HG02798 (cell line): ENCODE data around the gene TFAP2B.

Source experiments
- ATAC-seq: cut with Tn5 transposase; IDR thresholded peaks from one replicate; pipeline ENCODE4 v1.9.1; 2021; ENCODE audit warnings: mild to moderate bottlenecking; ENCODE audit not compliant: unreplicated experiment, poor library complexity

The TFAP2B gene

DNA sequence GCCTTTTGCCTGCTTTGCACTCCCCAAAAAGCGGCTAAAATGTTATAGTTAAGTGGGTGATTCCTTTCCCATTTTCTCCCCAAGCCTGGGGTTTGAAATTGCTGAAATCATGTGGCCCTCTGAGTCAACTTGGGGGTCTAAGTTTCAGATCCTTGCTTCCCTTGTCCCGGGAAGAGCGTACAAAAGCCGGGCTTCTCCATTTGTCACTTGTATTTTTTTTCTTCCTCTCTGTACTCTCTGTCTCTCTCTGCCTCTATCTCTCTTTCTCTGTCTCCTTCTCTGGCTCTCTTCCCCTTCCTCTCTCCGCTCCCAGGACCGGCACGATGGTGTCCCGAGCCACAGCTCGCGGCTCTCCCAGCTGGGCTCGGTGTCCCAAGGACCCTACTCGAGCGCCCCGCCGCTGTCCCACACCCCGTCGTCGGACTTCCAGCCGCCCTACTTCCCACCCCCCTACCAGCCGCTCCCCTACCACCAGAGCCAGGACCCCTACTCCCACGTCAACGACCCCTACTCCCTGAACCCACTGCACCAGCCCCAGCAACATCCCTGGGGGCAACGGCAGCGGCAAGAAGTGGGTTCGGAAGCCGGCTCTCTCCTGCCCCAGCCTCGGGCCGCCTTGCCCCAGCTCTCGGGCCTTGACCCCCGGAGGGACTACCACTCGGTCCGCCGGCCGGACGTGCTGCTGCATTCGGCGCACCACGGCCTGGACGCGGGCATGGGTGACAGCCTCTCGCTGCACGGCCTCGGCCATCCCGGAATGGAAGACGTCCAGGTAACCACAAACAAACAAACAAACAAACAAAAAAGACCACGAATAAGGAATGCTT, 4.6 kb downstream of the TFAP2B start:
- ATAC-seq, result no peak

DNA sequence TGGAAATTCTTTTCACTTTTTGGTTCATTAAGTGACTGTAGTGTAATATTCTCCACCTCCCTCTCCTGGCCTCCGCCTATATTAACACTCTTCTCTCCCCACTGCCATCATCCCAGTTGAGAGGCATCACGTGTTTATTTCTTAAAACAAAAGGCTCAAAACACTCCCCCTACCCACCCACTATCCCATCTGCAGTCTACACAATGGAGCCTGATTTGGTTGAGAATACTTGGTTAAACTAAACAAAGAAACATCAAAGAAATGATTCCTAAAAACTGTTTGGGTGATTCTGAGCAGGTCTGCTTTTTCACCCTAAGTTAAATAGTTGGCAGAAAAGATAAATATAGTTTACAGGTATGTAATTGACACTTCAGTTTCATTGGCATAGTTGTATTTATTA, 5.9 kb downstream of the TFAP2B start:
- ATAC-seq, result no peak

DNA sequence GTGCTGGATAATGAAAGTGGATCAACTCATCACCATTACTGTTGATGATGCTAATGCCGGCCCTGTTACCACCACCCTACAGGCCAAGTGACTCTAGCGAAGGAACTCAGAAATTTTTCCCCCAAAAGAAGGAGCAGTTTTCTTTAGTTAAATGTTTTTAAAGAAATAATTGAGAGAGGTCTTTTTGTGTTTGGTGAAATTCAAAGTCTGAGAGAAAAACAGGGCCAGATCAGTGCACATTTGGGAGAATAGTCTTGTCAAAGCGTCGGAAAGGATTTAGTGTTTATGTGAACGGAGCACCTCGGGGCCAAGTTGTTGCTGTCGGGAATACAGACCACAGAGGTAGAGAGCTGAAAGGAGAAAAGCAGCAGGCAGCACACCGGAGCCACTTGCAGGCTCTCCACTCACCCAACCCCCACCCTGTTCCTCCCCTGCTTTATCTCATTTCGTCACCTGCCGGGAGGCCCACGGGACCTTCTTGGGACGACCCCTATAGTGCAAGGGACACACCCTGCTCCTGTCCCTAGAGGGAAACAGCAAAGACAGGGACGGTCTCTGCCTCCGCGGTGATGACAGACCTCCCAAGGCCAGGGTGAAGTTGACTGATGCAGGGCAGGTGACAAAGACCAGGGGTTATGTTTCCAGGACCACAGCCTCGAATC, 6.8 kb downstream of the TFAP2B start:
- ATAC-seq, result no peak

GRCh38 chr6:50826037-50826761, 7.5 kb downstream of the TFAP2B start:
- no peak for ATAC-seq

- ATAC-seq, result no peak
Observed at GRCh38 chr6:50826803-50827202, 8.1 kb downstream of the TFAP2B start.

GRCh38 chr6:50829049-50829448, 10.4 kb downstream of the TFAP2B start:
- ATAC-seq, result no peak

GRCh38 chr6:50829898-50830444, 11.3 kb downstream of the TFAP2B start:
- ATAC-seq, result no peak

GRCh38 chr6:50831186-50831585, 12.5 kb downstream of the TFAP2B start:
- ATAC-seq, result no peak

- ATAC-seq, result no peak
Observed at GRCh38 chr6:50832912-50833311, 14.2 kb downstream of the TFAP2B start.

DNA sequence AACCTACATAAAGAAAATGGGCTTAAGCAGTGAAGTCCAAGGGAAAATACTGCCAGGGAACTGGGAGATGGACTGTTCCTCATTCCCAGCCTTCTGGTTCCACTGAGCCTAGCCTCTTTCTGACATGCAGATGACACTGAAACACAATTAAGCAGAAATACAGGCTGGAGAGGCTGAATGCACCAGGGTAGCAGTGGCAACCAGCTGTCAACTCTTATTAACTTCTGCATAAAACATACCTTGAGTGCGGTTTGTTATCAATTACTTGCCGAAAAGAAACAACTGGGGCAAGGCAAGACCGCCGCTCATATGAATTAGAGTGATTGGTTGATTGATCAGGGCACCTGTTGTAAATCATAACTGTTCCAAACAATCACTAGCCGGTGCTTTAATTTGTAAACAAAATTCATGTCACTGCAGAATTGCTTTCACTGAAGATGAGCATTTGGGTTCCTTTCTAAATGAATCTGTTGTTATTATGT, 16.3 kb downstream of the TFAP2B start:
- no peak for ATAC-seq

- ATAC-seq, result no peak
Observed at GRCh38 chr6:50836231-50836630, 17.6 kb downstream of the TFAP2B start.

GRCh38 chr6:50837589-50838445, 19.1 kb downstream of the TFAP2B start:
- ATAC-seq, result no peak

- no peak for ATAC-seq
Observed at GRCh38 chr6:50840112-50840810, 21.6 kb downstream of the TFAP2B start.

DNA sequence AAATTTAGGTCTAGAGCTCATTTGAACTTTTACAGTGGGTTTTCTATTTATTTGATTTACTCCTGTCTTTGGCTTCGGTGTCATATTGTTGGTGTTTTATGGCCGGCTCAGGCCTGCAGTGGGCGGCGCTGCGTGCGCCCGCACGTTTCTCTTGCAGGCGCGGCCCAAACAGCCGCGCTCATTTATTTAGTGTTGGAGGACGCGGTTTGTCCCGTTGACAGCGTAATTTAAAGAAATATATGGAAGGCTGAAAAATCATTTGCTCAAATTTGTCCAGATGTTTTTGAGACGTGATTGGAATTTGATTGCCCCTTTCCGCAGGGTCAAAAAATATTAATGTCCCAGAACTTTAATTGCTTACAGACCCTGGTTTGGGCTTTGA, 22.1 kb downstream of the TFAP2B start:
- no peak for ATAC-seq

DNA sequence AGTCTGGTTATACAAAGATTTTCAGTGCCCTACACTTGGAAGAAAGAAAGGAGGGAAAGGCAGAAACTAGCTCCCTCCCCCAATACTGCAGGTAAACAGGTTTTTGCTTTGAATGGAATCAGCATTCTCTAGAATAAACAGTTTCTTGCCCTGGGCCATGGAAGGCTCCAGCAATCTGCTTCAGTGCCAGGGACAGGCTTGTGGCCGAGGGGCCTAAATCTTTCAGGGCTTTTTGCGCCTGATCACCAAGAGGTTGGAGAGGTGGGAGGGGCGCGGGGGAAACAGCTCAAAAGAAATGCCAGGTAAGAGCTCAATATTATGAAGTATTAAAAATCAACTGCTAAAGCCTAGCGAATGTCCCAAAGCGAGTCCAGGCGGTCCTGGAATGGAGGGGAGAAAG, 23.8 kb downstream of the TFAP2B start:
- no peak for ATAC-seq

DNA sequence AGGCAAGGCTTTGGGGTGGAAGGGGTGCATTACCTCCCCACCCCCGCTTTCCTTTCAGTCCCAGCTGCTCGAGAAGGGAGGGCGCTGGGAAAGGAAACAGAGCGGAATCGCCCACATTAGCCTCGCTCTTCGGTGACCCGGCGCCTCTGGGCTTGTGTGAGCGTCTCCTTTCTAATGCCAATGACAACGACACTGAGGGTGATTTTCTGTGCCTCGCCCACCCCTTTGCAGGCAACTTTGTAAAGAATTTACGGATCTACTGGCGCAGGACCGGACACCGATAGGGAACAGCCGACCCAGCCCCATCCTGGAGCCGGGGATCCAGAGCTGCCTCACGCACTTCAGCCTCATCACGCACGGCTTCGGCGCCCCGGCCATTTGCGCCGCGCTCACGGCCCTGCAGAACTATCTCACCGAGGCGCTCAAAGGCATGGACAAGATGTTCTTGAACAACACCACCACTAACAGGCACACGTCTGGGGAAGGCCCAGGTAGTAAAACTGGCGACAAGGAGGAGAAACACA, 24.3 kb downstream of the TFAP2B start:
- ATAC-seq, result no peak

- ATAC-seq, result no peak
Observed at GRCh38 chr6:50843842-50844241, 25.2 kb downstream of the TFAP2B start.

DNA sequence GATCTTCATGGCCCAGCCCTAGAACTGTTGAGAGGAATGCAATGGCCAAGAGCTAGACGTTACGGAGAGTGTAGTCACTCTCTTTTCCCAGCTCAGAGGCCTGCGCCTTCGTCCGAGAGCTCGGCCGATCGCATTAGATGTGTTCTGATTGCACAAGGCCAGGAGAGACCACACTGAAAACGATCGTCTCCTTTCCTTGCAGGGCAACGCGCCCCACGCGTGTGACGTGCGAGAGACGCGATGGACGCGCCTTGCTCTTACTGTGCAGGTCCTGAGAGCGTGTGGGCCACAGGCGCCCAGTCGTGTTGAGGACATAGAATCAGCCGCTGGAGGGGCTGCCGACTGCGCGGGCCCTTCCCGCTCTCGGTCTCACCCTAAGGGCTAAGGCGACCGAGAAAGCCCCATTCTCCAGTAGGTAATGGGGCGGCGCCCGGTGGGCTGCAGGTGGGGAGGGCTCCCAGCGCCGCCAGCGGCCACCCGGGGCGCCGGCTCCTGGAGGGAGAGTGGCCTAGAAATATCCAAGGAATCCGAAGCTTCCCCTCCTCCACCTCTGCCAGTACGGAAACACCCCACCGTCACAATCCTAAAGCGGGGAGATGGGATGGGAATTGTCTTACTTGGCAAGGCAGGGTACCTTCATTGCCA, 26.9 kb downstream of the TFAP2B start:
- no peak for ATAC-seq
